RPMI8226 (cell line): ENCODE data around the gene STBD1.
"Not testable (repeated sequence)": the region's sequence is repeated elsewhere in the genome, so short reads cannot be mapped to it uniquely, and the experiment has no call there.

Experiments used
- DNase-seq: peaks from one replicate; pipeline ENCODE4 v3.0.0-alpha.2; 2015

The STBD1 gene

DNA sequence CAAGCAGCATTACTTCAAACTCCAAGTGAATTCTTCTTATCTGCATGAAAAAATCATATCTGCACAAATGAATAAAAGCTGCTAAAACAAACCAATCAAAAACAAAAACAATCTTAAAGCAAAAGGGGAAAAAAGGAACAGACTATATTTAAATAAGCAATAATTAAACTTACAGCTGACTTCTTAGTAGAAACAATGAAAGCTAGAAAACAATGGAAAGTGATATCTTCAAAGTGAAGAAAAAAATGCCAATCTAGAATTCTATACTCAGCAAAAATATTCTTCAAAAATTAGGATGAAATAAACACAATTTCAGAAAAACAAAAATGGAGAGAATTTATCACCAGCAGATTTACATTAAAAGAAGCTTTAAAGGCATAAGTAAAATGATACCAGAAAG is 20.0 kb downstream of the STBD1 start:
- DNase-seq = no peak

DNA sequence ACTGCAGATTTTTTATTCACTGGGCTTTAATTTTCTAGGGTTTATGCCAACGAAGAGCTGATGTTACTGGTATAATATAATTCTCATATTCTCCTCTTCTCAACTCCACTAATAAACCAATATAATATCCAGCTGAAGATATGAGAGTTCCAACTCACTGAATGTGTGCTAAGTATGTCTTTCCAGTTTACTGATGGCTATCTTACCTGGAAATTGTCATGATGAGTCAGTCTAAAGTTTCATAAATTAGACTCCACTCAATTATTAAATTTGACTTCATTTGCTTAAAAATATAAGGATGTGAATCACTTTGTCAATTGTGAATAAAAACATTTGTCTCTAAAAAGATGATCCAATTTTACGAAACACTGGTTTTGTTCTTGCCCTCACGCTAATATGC is 28.4 kb downstream of the STBD1 start:
- no peak for DNase-seq

DNA sequence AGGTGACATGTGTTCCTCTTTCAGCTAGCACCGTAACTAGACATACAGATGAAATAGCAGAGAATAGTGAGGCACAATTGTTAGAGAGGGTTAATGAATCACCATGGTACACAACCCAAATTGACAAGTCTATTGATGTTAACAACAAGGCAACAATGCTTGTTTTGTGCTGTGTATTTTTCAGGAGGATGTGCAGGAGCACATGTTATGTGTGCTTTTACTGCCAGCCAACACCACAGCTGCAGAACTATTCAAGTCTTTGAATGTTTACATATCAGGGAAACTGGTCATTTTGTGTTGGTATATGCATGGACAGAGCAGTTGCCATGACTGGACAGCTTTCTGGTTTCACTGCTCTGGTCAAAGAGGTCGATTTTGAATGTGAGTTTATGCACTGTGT is 32.8 kb downstream of the STBD1 start:
- DNase-seq = no peak

DNA sequence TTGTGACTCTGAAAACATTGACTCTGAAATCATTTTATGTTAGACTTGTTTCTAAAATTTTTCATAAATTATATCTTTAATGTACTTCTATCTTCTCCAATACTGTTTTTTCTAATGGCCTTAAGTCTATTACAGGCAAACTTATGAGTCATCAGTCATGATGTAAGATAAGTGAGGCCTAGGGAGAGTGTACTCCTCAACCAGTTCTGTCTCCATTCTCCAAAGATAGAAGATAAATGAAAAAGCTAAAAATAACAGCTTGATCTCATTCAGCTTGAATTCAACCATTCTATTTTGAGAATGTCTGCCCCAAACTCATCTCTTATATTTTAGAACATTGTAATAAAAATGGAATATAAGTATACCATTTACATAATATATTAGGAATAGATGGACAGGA is 34.5 kb downstream of the STBD1 start:
- no peak for DNase-seq

DNA sequence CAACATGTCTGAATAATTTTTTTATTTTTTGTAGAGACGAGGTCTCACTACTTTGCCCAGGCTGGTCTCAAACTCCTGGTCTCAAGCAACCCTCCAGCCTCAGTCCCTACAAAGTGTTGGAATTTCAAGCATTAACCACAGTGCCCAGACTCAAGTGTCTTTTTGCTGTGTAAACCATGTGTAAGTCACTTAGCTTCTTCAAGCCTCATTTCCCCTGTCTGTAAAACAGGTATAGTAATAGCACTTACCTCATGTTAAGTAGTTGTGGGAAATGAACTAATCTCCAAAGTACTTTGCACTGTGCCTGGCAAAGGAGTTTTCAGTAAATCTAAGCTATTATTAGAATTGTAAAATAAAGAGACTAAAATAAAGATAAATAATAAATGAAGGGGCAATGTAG is 35.7 kb downstream of the STBD1 start:
- no peak for DNase-seq

DNA sequence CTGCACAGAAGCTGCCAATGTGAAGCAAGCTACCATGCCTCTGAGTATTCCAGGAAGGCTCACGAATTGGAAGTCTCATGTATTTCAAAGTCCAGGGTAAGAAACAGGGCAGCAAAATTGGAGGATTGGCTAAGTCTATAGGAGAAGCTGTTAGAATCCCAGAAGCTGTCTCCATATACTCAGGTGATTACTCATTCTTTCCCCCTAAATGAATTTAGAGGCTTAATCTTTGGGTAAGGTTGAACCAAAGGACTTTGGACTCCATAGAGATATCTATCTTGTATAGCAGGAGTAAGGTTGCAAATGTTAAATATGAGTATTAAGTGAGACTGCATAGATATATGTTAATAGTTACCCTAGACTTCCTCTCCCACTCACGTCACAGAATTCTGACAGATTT is 36.3 kb downstream of the STBD1 start:
- DNase-seq = no peak

DNA sequence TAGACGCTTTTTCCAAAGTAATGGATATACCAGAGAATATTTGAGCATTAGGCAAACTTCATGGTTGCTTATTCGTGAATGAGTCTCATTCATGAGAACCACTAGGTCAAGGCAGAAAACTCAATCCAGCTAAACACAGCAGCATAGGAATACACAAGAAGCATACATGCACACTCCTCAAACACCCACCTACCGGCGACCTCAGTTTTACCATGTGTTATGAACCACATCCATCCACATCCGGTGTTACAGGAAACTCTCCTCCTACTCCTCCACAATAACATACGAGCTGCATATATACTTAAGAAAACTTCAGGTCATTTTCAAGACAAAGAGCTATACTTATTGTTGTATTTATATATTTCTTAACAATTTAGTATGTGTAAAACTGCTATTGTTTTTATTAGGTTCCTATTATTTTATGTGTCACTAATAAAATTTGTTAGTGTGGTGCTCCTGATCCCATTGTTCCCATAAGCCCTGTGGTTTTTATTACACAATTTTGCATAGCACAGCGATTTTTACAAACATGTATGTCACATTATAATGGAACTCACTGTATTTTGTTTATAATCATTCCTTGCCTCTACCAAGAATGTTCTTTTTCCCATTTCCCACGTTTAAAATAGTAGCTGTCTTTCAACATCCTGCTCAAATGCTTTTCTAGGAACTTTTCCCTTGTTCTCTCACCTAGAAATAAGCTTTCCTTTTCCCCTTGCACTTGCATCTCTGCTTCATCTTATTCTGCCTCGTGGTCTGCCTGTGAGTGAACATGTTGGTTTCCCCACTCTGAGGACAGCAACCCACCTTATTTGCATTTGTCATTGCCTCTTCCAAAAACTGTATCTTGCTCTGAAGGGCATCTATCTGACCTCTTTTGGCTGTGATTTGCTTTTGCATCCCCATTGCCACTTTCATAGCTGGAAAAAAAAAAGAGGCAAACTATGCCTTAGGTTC is 48.3 kb downstream of the STBD1 start:
- DNase-seq = no peak

DNA sequence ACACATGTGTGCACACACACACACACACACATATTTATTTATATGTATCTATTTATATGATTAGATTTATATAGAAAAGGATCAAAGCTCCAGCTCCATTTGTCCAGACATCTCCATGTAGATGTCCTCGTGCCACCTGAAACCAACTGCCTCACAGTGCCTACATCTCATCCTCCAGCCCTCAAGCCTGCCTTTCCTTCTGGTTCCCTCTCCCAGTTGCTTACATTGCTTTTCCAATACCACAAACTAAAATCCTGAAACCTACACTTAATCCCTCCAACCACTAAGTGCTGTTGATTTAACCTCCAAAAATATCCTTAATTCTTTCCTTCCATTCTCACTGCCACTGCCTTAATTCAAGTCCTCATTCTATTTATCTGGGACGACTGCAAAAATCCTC is 51.4 kb downstream of the STBD1 start:
- no peak for DNase-seq

DNA sequence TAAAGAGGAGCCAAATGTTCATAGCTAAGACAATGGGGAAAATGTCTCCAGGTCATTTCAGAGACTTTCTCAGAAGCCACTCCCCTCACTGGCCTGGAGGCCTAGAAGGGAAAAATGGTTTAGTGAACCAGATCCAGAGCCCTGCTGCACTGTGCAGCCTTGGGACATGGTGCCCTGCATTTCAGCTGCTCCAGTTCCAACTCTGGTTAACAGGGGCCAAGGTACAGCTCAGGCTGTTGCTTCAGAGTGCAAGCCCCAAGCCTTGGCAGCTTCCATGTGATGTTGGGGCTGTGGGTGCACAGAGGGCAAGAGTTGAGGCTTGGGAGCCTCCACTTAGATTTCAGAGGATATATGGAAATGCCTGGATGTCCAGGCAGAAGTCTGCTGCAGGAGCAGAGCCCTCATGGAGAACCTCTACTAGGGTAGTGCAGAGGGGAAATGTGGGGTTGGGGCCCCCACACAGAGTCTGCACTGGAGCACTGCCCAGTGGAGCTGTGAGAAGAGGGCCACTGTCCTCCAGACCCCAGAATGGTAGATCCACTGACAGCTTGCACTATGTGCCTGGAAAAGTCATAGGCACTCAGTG is 53.4 kb downstream of the STBD1 start:
- DNase-seq = not testable (repeated sequence)
